ENCODE results near the gene TMEM212. TPM values are rescaled to one million over a fixed set of nuclear protein-coding genes. Genes with fewer than 3 reads are reported as not detected.
A peak's percentile ranks its signal among the peaks of the same experiment; 100 is the strongest.

TMEM212 gene
- total RNA-seq, 1 donor from 2014 or later = not detected

GRCh38 chr3:171810629-171811294, 32.4 kb upstream of the TMEM212 start:
- TF ChIP-seq CTCF (IDR thresholded peaks at IDR 0.05) = no peak
- intact Hi-C loops (cut with DNase I) = no loop called here
- Histone ChIP-seq H3K4me3 (peak overlapping the region; percentile 68), H3K27me3 (no peaks in the 10 kb centered on the region), H3K4me1 (peaks cover 20% of the 10 kb centered on the region), H3K9me3 (no peaks in the 10 kb centered on the region), H3K27ac (peak overlapping the region; percentile 88), H3K36me3 (no peaks in the 10 kb centered on the region)
- ATAC-seq (no peak), DNase-seq (no peak)

- ATAC-seq (peak; percentile 1), DNase-seq (no peak)
- no peak for TF ChIP-seq CTCF (IDR thresholded peaks at IDR 0.05)
- Histone ChIP-seq H3K4me3 (peak overlapping the region; percentile 68), H3K27me3 (no peaks in the 10 kb centered on the region), H3K9me3 (no peaks in the 10 kb centered on the region), H3K36me3 (no peaks in the 10 kb centered on the region), H3K27ac (peak overlapping the region; percentile 88), H3K4me1 (peaks cover 14% of the 10 kb centered on the region)
- intact Hi-C loops (cut with DNase I) = no loop called here
These were observed 31.7 kb upstream of the TMEM212 start for GRCh38 chr3:171811295-171811912.

GRCh38 chr3:171811913-171812335, 31.2 kb upstream of the TMEM212 start:
- no peak overlapping the region for H3K27ac ChIP-seq
- no peak for ATAC-seq

GRCh38 chr3:171812811-171813210, 30.3 kb upstream of the TMEM212 start:
- Histone ChIP-seq H3K36me3 (no peaks in the 10 kb centered on the region), H3K9me3 (no peaks in the 10 kb centered on the region), H3K4me1 (peaks cover 8% of the 10 kb centered on the region), H3K27ac (no peak overlapping the region), H3K27me3 (no peaks in the 10 kb centered on the region), H3K4me3 (no peak overlapping the region)
- TF ChIP-seq CTCF (IDR thresholded peaks at IDR 0.05) = no peak
- DNase-seq (no peak), ATAC-seq (no peak)
- intact Hi-C loops (cut with DNase I) = no loop called here

More at GRCh38 chr3:171811913-171812335, 31.2 kb upstream of the TMEM212 start:
- intact Hi-C loops (cut with DNase I) = no loop called here
- Histone ChIP-seq H3K4me3 (no peak overlapping the region), H3K4me1 (peaks cover 9% of the 10 kb centered on the region), H3K9me3 (no peaks in the 10 kb centered on the region), H3K36me3 (no peaks in the 10 kb centered on the region), H3K27me3 (no peaks in the 10 kb centered on the region)
- no peak for TF ChIP-seq CTCF (IDR thresholded peaks at IDR 0.05)
- DNase-seq = no peak

- Histone ChIP-seq H3K4me1 (peaks cover 8% of the 10 kb centered on the region), H3K27me3 (no peaks in the 10 kb centered on the region), H3K9me3 (no peaks in the 10 kb centered on the region), H3K4me3 (no peak overlapping the region), H3K27ac (peak overlapping the region; percentile 7), H3K36me3 (no peaks in the 10 kb centered on the region)
- DNase-seq = no peak
- no peak for TF ChIP-seq CTCF (IDR thresholded peaks at IDR 0.05)
- intact Hi-C loops (cut with DNase I) = no loop called here
- no peak for ATAC-seq
These were observed 29.8 kb upstream of the TMEM212 start for GRCh38 chr3:171813278-171813896.
